ENCODE data around the gene BAD. TPM values are rescaled to one million over a fixed set of nuclear protein-coding genes. Genes with fewer than 3 reads are reported as not detected.
A peak's percentile ranks its signal among the peaks of the same experiment; 100 is the strongest.

The BAD gene
- total RNA-seq, 1 experiment from 2014 or later = 67.4 TPM

GRCh38 chr11:64304032-64304315 is 19.5 kb upstream of the BAD start:
- Mint-ChIP-seq H3K36me3 (ENCODE audit: insufficient read depth, unreplicated experiment) (peaks cover 25% of the 10 kb centered on the region), H3K27ac (ENCODE audit: low read depth, unreplicated experiment) (peak overlapping the region; percentile 83), H3K27me3 (ENCODE audit: insufficient read depth, unreplicated experiment) (no peaks in the 10 kb centered on the region), H3K4me1 (ENCODE audit: insufficient read depth, unreplicated experiment) (peaks cover 18% of the 10 kb centered on the region), H3K4me3 (ENCODE audit: unreplicated experiment) (peak overlapping the region; percentile 99), H3K9me3 (ENCODE audit: unreplicated experiment) (no peaks in the 10 kb centered on the region)
- CTCF ChIA-PET = interaction anchor here (0.5 to 5.1 kb wide), 22 partner anchors 9 to 183 kb away, joined by 3 to 96 read pairs (median 7); partner anchors contain the start of genes BAD, FERMT3, GPR137 and PLCB3
- POLR2A ChIA-PET = interaction anchor here (0.6 to 5.8 kb wide), 20 partner anchors 13 to 610 kb away, joined by 3 to 107 read pairs (median 7); partner anchors contain the start of genes BAD, FKBP2, NUDT22 and PLCB3
- intact Hi-C loops (cut with micrococcal nuclease) = loop anchor here (1.0 to 5.0 kb wide), 5 partner anchors 17 to 117 kb away; partner anchors contain the start of genes PPP1R14B and STIP1
- DNase-seq (ENCODE audit: unreplicated experiment) = no peak
- TF ChIP-seq, protein P1, sequence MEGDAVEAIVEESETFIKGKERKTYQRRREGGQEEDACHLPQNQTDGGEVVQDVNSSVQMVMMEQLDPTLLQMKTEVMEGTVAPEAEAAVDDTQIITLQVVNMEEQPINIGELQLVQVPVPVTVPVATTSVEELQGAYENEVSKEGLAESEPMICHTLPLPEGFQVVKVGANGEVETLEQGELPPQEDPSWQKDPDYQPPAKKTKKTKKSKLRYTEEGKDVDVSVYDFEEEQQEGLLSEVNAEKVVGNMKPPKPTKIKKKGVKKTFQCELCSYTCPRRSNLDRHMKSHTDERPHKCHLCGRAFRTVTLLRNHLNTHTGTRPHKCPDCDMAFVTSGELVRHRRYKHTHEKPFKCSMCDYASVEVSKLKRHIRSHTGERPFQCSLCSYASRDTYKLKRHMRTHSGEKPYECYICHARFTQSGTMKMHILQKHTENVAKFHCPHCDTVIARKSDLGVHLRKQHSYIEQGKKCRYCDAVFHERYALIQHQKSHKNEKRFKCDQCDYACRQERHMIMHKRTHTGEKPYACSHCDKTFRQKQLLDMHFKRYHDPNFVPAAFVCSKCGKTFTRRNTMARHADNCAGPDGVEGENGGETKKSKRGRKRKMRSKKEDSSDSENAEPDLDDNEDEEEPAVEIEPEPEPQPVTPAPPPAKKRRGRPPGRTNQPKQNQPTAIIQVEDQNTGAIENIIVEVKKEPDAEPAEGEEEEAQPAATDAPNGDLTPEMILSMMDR (IDR thresholded peaks at IDR 0.05; ENCODE audit: unreplicated experiment) = no peak
- no TSS peak for BruUV-seq (replicated peaks)

DNA sequence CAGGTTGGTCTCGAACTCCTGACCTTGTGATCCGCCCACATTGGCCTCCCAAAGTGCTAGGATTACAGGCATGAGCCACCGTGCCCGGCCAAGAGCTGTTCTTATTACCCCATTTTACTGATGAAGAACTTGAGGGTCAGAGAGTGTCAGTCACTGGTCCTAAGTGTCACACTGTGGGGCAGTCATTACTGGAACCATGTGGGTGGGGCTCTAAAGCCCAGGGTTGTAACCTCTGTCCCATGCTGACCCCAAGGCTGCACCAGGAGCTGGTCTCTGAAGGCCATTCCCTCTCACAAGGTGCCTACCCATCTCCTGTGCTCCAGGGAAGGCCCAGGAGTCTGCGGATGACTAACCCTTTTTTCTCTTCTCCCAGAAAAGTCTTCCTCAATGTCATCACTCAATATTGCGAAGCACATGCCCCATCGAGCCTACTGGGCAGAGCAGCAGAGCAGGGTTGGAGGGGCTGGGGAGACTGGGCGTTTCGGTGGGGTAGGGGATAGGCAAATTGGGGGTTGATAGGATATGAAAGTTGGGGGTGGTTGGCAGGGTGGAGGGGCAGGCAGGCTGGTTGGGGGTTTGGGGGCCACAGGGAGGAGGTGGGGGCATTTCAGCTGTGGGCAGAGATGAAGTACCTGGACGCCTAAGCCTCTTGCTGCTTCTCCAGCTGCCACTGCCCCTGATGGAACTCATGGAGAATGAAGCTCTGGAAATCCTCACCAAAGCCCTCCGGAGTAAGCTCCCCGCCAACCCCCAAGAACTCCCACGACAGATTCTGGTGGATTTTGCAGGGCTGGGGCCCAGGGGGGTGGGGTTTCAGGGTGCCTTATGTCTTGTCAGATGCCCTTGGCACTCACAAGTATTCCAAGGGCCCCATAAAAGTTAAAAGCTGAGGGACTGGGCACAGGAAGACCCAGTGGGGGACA is 18.9 kb upstream of the BAD start:
- CTCF ChIA-PET = interaction anchor here (0.5 to 5.1 kb wide), 24 partner anchors 10 to 243 kb away, joined by 3 to 96 read pairs (median 6); partner anchors contain the start of genes BAD, FERMT3, GPR137 and PLCB3
- peaks cover 19% of the 10 kb centered on the region for H3K36me3 Mint-ChIP-seq (ENCODE audit: insufficient read depth, unreplicated experiment)
- no peak overlapping the region for H3K27ac Mint-ChIP-seq (ENCODE audit: low read depth, unreplicated experiment)
- peak overlapping the region; percentile 99 for H3K4me3 Mint-ChIP-seq (ENCODE audit: unreplicated experiment)
- peaks cover 18% of the 10 kb centered on the region for H3K4me1 Mint-ChIP-seq (ENCODE audit: insufficient read depth, unreplicated experiment)
- H3K27me3 Mint-ChIP-seq (ENCODE audit: insufficient read depth, unreplicated experiment) = no peaks in the 10 kb centered on the region
- intact Hi-C loops (cut with micrococcal nuclease) = loop anchor here (1.0 to 5.0 kb wide), 5 partner anchors 17 to 116 kb away; partner anchors contain the start of genes PPP1R14B and STIP1
- DNase-seq (ENCODE audit: unreplicated experiment) = peak; percentile 46
- TF ChIP-seq, protein P1 (IDR thresholded peaks at IDR 0.05; ENCODE audit: unreplicated experiment) = no peak
- POLR2A ChIA-PET = interaction anchor here (0.6 to 5.8 kb wide), 20 partner anchors 13 to 611 kb away, joined by 3 to 107 read pairs (median 8); partner anchors contain the start of genes BAD, FKBP2, NUDT22 and PLCB3
- no peaks in the 10 kb centered on the region for H3K9me3 Mint-ChIP-seq (ENCODE audit: unreplicated experiment)
- no TSS peak for BruUV-seq (replicated peaks)

DNA sequence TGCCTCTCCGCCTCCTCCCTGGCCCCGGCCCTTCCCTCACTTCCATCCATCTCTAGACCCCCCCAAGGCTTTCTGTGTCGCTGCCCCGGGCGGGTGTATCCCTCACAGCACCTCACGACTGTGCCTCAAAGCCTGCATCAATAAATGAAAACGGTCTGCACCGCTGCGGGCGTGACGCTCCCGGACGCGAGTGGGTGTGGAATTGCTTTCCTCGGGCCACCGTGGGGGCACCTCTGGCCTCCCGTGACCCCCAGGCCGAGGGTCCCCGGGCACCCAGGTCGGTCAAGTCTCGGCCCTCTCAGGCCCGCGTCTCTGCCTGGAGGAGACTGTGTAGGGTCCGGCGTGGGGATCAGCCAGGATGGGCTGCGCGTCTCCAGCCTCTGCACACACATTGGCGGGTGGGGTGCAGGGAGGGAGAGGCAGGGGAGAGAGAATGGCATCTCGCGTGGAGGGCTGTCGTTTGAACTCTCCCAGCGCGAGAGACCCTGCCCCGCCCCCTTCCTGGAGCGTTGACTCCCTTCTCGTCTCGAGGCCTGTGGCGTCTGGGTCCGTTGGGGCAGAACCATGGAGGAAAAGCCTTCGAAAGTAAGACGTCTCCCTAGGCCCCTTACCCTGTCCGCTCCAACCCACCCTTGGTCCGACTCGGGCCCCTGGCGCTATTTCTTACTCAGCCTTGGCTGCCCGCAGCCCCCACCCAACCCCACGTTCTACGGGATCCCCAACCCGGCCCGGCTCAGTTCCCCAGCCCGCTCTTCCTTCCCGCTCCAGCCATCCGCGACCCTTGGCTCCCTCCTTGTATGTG is 15.6 kb upstream of the BAD start, which contains the start of gene CATSPERZ:
Gene CATSPERZ (plus strand): TSS at position 512 of the 802 bp plus-strand sequence. CDS start 53 bp downstream, at position 565.
- intact Hi-C loops (cut with micrococcal nuclease) = loop anchor here (2.0 to 5.0 kb wide), 2 partner anchors 47 to 113 kb away; partner anchors contain the start of gene STIP1
- TF ChIP-seq, protein P1 (IDR thresholded peaks at IDR 0.05; ENCODE audit: unreplicated experiment) = no peak
- no peaks in the 10 kb centered on the region for H3K36me3 Mint-ChIP-seq (ENCODE audit: insufficient read depth, unreplicated experiment)
- POLR2A ChIA-PET = interaction anchor here (1.6 to 5.8 kb wide), 7 partner anchors 15 to 115 kb away, joined by 8 to 107 read pairs (median 19); partner anchors contain the start of genes BAD, FKBP2, GPR137 and PLCB3
- peak within 1 kb of the TSS; percentile 64 for H3K4me3 Mint-ChIP-seq (ENCODE audit: unreplicated experiment)
- DNase-seq (ENCODE audit: unreplicated experiment) = no peak
- H3K4me1 Mint-ChIP-seq (ENCODE audit: insufficient read depth, unreplicated experiment) = peaks cover 16% of the 10 kb centered on the region
- no peaks in the 10 kb centered on the region for H3K9me3 Mint-ChIP-seq (ENCODE audit: unreplicated experiment)
- CTCF ChIA-PET = interaction anchor here (0.6 to 5.1 kb wide), 22 partner anchors 8 to 464 kb away, joined by 3 to 96 read pairs (median 6); partner anchors contain the start of genes BAD, CCDC88B, FERMT3 and FKBP2
- H3K27ac Mint-ChIP-seq (ENCODE audit: low read depth, unreplicated experiment) = no peak within 1 kb of the TSS
- H3K27me3 Mint-ChIP-seq (ENCODE audit: insufficient read depth, unreplicated experiment) = no peaks in the 10 kb centered on the region
- BruUV-seq (replicated peaks) = no TSS peak
